NB4 (cell line): ENCODE measurements around the gene NBEAL1.
A peak's percentile ranks its signal among the peaks of the same experiment; 100 is the strongest.
"Not testable (repeated sequence)": the region's sequence is repeated elsewhere in the genome, so short reads cannot be mapped to it uniquely, and the experiment has no call there.

Experiments
- DNase-seq: peaks from one replicate; pipeline ENCODE4 v3.0.0; 2010; ENCODE audit warnings: low read depth
- H3K4me3 ChIP-seq: one replicate; pipeline ENCODE4 v1.5.1; 2011; ENCODE audit warnings: mild to moderate bottlenecking, low read depth, low read length, moderate library complexity
- MYC ChIP-seq: IDR thresholded peaks from 2 replicates; pipeline ENCODE4 v1.6.1; 2011; ENCODE audit warnings: low read depth, low read length
- POLR2A ChIP-seq: IDR thresholded peaks from 2 replicates; pipeline ENCODE4 v1.6.1; 2011; ENCODE audit warnings: mild to moderate bottlenecking; ENCODE audit not compliant: insufficient read length; ENCODE audit errors: extremely low read depth
- TF ChIP-seq, protein P1 (sequence below): IDR thresholded peaks from 2 replicates; pipeline ENCODE4 v1.6.1; 2011; ENCODE audit warnings: low read depth, low read length
- TF ChIP-seq, protein P2 (sequence below): IDR thresholded peaks from one replicate; pipeline ENCODE4 v1.5.1; 2012; ENCODE audit warnings: low read depth, low read length

Gene NBEAL1

DNA sequence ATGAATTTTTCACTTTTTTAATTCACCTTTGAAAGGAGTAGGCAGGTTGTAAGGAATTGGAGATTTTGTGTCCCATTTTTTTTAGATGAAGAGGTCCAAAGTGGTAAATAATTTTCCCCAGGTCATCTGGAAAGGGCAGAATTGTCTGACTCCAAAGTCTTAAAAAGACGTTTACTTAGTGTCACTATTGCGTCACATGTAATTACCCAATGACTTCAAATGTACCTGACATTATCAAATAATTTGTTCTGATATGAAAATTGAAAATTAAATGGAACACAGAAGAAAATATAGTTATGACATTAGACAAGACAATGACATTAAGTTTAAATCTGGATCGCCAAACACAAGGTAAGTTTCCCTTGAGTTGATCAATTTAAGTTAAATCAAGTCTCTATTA, 24.2 kb upstream of the NBEAL1 start:
- no peak overlapping the region for H3K4me3 ChIP-seq
- TF ChIP-seq, protein P1, sequence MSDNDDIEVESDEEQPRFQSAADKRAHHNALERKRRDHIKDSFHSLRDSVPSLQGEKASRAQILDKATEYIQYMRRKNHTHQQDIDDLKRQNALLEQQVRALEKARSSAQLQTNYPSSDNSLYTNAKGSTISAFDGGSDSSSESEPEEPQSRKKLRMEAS = no peak
- TF ChIP-seq MYC (no peak), POLR2A (no peak)
- TF ChIP-seq, protein P2, sequence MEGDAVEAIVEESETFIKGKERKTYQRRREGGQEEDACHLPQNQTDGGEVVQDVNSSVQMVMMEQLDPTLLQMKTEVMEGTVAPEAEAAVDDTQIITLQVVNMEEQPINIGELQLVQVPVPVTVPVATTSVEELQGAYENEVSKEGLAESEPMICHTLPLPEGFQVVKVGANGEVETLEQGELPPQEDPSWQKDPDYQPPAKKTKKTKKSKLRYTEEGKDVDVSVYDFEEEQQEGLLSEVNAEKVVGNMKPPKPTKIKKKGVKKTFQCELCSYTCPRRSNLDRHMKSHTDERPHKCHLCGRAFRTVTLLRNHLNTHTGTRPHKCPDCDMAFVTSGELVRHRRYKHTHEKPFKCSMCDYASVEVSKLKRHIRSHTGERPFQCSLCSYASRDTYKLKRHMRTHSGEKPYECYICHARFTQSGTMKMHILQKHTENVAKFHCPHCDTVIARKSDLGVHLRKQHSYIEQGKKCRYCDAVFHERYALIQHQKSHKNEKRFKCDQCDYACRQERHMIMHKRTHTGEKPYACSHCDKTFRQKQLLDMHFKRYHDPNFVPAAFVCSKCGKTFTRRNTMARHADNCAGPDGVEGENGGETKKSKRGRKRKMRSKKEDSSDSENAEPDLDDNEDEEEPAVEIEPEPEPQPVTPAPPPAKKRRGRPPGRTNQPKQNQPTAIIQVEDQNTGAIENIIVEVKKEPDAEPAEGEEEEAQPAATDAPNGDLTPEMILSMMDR = no peak
- no peak for DNase-seq

DNA sequence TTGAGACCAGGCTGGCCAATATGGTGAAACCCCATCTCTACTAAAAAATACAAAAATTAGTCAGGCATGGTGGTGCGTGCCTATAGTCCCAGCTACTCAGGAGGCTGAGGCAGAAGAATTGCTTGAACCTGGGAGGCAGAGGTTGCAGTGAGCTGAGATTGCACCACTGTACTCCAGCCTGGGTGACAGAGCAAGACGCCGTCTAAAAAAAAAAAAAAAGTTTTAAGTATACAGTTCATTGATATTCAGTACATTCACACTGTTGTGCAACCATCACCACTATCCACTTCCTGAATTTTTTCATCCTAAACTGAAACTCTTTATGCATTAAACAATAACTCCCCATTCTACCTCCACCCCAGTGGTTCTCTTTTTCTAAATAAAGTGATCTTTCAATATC, 17.6 kb upstream of the NBEAL1 start:
- not testable (repeated sequence) for H3K4me3 ChIP-seq
- peak; percentile 88 for DNase-seq

DNA sequence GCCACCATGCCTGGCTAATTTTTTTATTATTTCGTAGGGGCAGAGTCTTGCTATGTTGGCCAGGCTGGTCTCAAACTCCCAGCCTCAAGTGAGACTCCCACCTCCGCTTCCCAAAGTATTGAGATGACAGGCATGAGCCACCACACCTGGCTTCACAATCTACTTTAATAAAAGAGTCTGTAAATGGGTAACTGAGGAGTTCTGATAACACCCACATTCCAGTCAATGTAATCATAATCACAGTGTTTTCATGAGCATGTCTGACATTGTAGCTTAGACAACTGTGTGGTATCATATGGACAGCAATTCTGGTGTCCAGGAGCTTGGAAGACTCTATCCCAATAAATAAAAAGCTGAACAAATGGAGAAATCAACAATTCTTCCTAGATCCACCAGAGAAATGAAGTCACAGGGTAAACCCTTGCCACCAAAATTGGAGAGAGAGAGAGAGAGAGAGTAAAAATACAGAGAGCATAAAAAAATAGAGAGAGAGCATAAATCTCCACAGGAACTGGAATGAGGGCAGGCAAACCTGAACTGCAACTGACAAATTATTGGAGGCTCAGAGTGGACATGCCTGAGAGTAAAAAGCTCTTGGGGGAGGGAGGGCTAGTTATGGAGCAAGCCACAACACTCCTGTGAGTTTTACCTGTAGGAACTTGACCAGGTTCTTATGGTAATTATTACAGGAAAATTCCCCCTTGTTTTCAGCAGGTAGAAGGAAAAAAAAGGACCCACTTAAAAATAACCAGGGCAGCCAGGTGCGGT, 12.4 kb upstream of the NBEAL1 start:
- TF ChIP-seq MYC (no peak), POLR2A (no peak)
- TF ChIP-seq, protein P2 = no peak
- TF ChIP-seq, protein P1 = no peak
- no peak overlapping the region for H3K4me3 ChIP-seq
- DNase-seq = no peak

DNA sequence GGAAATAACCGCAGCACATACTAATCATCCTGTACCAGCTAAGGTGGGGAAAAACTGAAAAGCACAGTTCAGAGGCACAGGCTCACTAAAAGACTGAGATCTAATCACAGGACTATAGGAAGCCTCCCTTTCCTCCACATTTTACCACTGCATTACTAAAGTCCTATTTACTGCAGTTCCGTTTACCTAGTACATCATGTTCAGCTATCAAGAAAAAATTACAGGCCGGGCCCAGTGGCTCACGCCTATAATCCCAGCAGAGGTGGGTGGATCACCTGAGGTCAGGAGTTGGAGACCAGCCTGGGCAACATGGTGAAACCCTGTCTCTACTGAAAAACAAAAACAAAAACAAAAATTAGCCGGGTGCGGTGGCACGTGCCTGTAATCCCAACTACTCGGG, 11.0 kb upstream of the NBEAL1 start:
- no peak overlapping the region for H3K4me3 ChIP-seq
- DNase-seq = no peak
- TF ChIP-seq, protein P2 = no peak
- no peak for TF ChIP-seq POLR2A
- no peak for TF ChIP-seq MYC
- TF ChIP-seq, protein P1 = no peak

DNA sequence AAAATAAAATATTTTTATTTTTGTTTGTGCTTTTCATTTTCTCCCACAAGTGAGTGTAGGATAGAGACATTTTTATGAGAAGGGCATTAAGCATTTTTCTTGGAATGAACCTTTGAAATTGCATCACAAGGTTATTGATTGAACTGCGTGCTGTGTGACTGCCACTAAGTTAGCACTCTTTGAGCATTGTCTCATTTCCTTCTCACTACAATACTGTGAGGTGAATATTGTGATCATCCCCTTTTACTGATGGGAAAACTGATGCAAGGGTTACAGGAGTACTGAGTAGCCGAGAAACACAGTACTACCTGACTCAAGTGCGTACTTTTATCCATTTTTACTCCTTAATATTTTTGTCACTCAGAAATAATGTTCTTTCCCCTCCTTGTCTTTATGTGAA, 2.0 kb downstream of the NBEAL1 start:
- no peak overlapping the region for H3K4me3 ChIP-seq
- TF ChIP-seq, protein P1 = no peak
- TF ChIP-seq, protein P2 = no peak
- TF ChIP-seq MYC (no peak), POLR2A (no peak)
- DNase-seq = no peak

DNA sequence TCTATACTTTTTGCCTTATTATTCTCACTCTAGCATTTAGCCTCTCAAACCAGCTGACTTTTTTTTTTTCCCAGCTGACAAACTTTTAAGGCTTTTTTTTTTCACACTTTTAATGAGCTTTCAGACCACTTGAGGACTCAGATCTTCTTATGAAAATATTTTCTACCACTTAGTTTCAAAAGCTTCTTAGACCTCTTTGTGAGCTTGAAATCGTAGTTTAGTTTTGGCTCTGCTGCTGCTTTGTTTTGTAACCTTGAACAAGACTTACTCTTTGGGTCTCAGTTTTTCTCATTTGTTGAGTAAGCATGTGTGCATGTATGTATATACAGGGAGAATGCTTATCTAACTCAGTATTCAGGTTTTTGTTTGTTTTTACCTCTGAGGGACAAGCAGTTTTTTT, 3.5 kb downstream of the NBEAL1 start:
- peak; percentile 20 for DNase-seq
- TF ChIP-seq, protein P1 = no peak
- TF ChIP-seq POLR2A = no peak
- no peak for TF ChIP-seq MYC
- TF ChIP-seq, protein P2 = no peak
- H3K4me3 ChIP-seq = peak overlapping the region; percentile 12
